GM19463 (cell line): ENCODE results near the gene SPATA9.

Source experiments
- ATAC-seq: cut with Tn5 transposase; IDR thresholded peaks from one replicate; pipeline ENCODE4 v1.9.1; 2021; ENCODE audit warnings: mild to moderate bottlenecking, moderate library complexity; ENCODE audit not compliant: unreplicated experiment

The SPATA9 gene

DNA sequence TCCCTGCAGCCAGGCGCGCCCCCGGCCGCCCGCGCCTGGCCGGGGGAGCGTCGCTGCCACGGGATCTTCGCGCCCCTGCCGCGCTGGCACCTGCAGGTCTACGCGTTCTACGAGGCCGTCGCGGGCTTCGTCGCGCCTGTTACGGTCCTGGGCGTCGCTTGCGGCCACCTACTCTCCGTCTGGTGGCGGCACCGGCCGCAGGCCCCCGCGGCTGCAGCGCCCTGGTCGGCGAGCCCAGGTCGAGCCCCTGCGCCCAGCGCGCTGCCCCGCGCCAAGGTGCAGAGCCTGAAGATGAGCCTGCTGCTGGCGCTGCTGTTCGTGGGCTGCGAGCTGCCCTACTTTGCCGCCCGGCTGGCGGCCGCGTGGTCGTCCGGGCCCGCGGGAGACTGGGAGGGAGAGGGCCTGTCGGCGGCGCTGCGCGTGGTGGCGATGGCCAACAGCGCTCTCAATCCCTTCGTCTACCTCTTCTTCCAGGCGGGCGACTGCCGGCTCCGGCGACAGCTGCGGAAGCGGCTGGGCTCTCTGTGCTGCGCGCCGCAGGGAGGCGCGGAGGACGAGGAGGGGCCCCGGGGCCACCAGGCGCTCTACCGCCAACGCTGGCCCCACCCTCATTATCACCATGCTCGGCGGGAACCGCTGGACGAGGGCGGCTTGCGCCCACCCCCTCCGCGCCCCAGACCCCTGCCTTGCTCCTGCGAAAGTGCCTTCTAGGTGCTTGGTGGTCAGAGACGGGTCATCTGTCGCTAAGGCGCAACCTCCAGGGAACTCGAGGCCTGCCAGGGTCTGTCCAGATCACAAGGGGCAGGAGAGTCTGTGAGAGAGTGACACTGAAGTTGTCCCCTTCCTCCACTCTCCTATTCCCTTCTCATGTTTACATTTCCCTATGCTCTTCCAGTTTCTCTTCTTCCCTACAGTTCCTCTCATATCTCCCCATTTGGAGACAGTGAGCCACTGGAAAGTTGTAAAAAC is 61.6 kb downstream of the SPATA9 start:
- peak; percentile 46 for ATAC-seq

DNA sequence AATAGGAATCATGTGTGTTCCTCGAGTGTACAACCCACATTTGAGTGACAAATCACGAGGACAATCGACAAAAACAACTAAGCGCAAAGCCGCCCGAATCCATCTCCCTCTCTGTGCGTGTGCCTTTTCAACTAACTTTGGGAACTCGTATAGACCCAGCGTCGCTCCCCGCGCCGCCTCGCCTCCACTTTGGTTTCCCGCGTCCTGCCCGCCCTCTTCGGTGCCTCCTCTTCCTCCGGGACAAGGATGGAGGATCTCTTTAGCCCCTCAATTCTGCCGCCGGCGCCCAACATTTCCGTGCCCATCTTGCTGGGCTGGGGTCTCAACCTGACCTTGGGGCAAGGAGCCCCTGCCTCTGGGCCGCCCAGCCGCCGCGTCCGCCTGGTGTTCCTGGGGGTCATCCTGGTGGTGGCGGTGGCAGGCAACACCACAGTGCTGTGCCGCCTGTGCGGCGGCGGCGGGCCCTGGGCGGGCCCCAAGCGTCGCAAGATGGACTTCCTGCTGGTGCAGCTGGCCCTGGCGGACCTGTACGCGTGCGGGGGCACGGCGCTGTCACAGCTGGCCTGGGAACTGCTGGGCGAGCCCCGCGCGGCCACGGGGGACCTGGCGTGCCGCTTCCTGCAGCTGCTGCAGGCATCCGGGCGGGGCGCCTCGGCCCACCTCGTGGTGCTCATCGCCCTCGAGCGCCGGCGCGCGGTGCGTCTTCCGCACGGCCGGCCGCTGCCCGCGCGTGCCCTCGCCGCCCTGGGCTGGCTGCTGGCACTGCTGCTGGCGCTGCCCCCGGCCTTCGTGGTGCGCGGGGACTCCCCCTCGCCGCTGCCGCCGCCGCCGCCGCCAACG is 62.5 kb downstream of the SPATA9 start, which contains the start of gene GPR150:
Gene GPR150 (plus strand): TSS at position 58 of the 840 bp plus-strand sequence. CDS start 189 bp downstream, at position 247.
- peak; percentile 61 for ATAC-seq

- ATAC-seq: no peak
Measured at GRCh38 chr5:95619514-95620029, 63.2 kb downstream of the SPATA9 start.

- no peak for ATAC-seq
Measured at GRCh38 chr5:95619096-95619495, 63.7 kb downstream of the SPATA9 start.

DNA sequence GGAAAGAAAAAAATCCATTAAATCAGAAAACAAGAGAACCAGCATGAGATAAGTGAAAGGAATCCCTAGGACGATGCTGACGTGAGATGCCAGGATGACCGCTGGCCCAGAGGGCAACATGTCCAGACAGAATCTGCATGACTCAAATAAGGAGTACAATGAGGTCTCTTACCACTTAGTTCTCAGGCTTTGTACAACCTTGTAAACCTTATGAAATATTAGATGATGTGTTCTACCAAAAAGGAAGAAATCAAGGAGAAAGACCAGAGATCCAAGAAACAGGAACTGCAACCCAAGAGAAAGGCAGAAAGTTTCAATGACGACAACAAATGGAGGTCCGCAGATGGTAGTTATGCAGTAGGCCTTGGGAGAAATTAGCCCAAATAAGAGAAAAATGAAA is 65.7 kb downstream of the SPATA9 start:
- ATAC-seq: no peak

- peak; percentile 52 for ATAC-seq
Measured at GRCh38 chr5:95615164-95615467, 67.7 kb downstream of the SPATA9 start.

DNA sequence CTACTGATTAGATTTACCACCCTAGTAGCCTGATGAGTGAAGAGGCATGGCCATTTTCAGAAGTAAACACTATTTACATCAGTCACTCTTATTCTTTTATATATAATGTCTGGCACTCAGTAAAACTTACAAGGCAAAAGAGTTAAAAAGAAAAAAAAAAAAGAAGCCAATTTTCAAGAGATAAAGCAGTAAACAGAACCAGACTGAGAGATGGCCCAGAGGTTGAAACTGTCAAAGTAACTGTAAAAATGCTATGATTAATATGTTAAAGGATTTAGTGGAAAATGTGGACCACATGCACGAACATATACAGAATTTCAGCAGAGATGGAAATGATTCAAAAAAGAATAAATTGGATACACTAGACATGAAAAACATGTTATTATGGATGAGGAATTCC is 69.3 kb downstream of the SPATA9 start:
- no peak for ATAC-seq

DNA sequence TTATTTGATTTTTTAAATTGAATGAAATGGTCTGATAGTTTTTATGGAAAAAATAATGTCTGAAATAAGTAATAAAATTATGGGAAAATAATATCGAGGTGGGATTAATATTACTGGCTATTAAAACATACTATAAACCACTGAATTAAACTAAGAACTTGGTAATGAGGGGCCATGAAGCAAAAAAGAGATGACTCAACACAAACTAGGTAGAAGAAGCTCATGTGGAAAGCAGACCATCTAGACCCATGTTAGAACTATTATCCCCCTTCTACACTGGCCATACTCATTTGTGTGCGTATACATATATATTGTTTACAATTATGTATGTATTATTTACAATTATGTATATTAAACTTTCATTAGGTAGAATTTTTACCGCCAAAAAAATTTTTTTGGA is 71.4 kb downstream of the SPATA9 start:
- no peak for ATAC-seq

GRCh38 chr5:95610546-95610945 is 72.2 kb downstream of the SPATA9 start:
- ATAC-seq: no peak

GRCh38 chr5:95609711-95610110 is 73.1 kb downstream of the SPATA9 start:
- no peak for ATAC-seq
